Stimulated activated CD4-positive, alpha-beta T cell treated with anti-CD3 and anti-CD28 coated beads, Interleukin-2, amount 100 ng/mL, for 4 hours (primary cell): Measurements from ENCODE around the gene CACNA1D.

ENCODE experiments used
- DNase-seq: peaks from one replicate; pipeline ENCODE4 v3.0.0-alpha.2; 2020; ENCODE audit warnings: low read depth

Gene CACNA1D

GRCh38 chr3:53581671-53582070 lies 87.3 kb downstream of the CACNA1D start:
- DNase-seq, result no peak

- no peak for DNase-seq
Observed at GRCh38 chr3:53583161-53583690, 88.8 kb downstream of the CACNA1D start.

DNA sequence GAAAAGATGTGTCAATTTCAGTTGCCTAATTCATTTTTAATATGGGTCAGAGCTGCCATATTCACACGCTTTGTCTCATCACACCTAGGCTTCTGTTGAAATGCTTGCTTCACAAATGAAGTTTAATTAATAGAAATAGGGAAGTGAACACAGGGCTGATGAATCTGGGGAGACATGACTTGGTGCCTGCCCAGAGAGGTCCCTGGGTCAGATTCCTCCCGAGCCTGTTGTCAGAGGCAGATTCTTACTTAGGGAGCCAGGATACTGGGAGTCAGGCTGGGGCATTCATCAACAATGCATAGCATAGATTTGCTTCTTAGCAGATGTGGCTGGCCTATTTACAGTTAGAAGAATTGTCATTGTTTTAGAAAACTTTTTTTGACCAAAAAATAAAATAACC lies 90.6 kb downstream of the CACNA1D start:
- DNase-seq, result no peak

DNA sequence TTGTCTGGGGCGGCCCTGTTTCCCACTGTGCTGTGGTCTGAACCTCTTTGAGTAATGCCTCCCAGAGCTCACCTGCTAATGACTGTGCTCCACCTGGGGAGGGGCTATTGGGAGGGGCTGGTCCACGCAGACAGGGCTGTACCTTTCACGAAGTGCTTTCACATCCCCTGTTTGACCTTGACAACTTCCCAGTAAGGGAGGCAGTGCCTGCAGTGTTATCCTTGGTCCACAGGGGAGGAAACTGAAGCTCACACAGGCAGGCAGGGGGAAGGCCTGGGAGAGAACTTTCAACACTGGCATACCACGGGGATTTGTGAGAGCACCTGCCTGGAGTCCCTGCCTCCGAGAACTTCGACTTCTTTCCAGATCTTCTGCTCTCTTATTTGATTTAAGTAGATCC lies 91.2 kb downstream of the CACNA1D start:
- DNase-seq, result no peak

- DNase-seq, result no peak
Observed at GRCh38 chr3:53588122-53588521, 93.7 kb downstream of the CACNA1D start.

- no peak for DNase-seq
Observed at GRCh38 chr3:53589201-53589600, 94.8 kb downstream of the CACNA1D start.

DNA sequence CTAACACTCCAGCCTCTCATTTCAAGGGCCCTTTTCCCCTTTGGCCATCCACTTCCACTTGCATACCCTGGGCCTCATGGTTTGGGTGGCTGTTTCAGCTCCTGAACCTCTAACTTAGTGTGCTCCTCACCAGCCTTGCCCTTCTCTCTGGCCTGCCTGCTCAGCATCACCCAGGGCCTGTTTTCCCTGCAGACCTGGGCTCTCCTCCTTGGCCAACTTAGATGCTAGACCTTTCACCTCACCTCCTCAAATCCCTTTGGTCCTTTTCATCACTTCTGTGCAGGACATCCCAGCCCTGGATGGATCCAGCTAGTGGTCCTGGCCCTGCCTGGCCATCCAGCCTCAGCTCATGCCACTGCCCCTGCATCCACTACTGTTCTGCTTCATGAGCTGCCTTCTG lies 95.4 kb downstream of the CACNA1D start:
- DNase-seq, result no peak

DNA sequence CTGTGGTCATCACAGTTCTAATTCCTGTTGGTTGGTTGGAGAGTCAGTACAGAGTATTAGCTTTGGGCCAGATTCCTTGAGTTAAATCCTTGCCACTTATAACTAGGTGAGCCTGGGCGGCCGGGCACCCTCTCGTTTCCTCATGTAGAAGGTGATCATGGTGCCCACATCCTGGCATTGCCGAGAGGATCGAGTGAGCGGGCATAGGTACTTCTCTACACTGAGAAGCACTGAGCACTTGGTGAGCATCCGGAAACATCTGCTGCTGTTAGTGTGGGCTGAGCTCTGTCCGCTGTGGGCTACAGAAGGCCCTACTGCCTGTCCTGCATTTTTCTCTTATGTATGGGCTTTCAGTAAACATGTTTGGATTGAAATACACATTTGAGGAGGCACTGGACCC lies 96.2 kb downstream of the CACNA1D start:
- DNase-seq, result no peak

- DNase-seq, result no peak
Observed at GRCh38 chr3:53591646-53592045, 97.2 kb downstream of the CACNA1D start.

DNA sequence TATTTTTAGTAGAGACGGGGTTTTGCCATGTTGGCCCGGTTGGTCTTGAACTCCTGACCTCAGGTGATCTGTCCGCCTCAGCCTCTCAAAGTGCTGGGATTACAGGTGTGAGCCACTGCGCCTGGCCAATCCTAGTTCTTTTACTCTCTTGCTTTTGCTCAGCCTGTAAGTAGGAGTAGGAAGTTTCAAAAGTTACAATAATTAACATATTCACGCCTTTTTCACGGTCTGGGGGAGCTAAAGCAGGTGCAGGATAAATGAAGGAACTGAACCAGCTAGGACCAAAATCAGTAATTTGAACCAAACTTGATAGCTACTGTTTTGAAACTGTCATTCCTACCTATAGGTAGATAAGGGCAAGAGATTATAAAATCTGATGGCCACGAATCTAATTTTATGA lies 98.5 kb downstream of the CACNA1D start:
- DNase-seq, result no peak

- DNase-seq, result no peak
Observed at GRCh38 chr3:53593611-53594010, 99.2 kb downstream of the CACNA1D start.

GRCh38 chr3:53594276-53594675 lies 99.9 kb downstream of the CACNA1D start:
- DNase-seq, result no peak

DNA sequence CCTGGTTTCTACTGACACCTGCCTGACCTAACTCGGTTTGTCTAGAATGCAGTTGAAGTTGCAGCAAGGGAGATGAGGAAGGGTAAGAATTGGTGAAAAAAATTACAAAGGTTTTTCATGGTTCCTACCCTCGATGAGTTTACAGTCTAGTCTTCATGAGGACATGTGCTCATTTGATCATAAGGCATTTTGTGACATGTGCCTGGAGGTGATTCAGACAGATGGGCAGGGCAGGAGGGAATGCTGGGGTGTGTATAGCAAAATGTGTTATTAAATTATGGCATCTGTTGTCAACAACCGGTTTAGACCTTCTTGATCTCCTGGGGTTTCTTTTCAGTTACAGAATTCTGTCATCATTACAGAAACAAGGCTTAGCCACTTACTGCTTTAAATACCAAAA lies 101.2 kb downstream of the CACNA1D start:
- no peak for DNase-seq

DNA sequence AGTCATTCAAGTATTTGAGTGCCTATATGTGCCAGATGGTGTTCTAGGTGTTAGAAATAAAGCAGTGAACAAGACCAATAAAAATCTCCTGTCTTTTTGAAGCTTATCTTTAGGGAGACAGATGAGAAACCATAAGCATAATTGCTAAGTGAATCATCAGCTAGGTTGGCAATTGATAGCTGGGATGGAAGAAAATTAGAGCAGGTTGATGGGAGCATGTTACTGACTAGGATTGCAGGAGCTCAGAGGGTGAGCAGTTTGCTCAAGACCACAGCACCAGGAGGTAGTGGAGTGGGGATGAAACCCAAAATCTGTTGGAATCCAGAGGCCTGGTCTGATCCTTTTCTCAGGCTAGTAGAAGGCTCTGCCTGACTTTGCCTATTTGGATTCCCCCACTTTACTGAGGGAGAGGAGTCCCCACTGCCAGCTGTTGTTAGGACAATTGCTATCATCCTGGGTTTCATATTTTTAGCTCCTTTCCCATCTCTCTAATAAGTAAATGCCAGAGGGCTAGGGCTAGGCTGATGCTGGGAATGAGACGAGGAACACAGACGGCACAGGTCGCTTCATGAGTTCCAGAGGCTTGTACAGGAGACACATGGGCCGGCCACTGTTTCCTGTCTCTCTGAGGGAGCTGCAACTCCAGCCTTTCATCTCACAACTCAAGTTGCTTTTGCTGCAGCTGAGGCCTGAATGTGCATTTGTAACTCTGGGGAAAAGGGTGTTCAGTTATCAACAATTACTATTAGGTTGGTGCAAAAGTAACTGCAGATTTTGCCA lies 102.9 kb downstream of the CACNA1D start:
- no peak for DNase-seq

DNA sequence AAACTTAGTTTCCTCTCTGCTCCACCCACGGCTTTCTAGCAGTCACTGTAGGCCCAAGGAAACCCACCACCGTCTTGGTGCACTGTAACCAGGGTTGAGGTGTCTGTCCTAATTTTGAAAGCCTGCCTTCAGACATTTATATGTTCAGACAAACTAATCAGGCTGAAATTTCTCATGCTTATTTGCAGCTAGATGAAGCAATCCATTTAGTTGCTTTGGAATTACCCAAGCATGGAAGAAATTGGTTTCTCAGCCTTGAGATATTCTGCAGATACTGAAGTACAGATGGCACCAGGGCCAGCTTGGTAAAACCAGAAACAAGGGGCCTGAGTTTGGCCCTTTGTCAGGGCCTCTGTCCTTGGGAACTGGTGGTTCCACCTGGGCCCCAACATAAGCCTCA lies 105.4 kb downstream of the CACNA1D start:
- no peak for DNase-seq

DNA sequence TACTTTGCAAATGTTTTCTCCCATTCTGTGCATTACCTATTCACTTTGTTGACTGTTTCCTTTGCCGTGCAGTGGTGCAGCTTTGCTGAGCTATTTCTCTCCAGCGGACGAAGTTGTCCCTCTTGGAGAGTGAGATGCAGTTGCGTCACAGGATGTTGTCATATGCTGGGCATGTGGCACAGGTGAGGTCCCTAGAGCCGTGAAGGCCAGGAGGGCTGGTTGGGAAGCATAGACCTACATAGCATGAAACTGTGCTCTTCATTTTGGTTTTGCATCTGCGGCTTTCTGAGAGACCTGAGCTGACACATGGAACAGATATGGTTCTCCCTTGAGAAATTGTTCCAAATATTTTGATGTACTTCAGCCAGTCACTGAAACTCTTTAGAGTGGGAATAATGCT lies 108.5 kb downstream of the CACNA1D start:
- no peak for DNase-seq

DNA sequence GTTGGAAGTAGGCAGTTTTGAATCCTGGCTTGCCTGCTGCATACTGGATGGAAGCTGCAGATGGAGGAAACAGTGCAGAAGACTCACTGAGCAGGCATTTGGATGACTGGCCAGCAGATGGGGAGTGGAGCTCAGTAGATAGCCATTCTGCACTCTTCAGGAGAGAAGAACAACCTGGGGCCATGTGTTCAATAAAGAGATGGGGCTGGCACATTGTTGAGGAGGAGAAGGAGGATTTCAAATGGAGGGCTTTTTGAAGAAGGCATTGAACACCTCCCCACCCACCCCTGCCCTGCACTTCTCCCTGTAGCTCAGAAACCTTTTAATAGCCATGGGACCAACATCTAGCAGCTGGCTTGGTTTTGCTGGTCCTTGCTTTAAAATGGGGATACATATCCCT lies 109.8 kb downstream of the CACNA1D start:
- DNase-seq, result no peak

DNA sequence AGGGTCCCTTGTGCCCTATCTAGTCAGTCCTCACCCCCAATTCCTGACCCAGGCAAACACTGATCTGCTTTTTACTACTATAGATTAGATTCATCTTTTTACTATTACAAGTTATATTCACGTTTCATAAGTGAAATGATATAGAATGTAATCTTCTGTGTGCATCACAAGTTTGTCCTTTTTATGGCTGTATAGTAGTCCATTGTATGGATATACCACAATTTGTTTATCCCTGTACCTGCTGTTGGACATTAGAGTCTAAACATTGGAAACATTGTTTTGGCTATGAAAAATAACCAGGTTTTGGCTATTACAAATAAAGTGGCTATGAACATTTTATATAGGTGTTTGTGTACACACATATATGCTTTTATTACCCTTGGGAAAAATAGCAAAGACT lies 112.4 kb downstream of the CACNA1D start:
- DNase-seq, result no peak

- no peak for DNase-seq
Observed at GRCh38 chr3:53612508-53612907, 118.1 kb downstream of the CACNA1D start.

DNA sequence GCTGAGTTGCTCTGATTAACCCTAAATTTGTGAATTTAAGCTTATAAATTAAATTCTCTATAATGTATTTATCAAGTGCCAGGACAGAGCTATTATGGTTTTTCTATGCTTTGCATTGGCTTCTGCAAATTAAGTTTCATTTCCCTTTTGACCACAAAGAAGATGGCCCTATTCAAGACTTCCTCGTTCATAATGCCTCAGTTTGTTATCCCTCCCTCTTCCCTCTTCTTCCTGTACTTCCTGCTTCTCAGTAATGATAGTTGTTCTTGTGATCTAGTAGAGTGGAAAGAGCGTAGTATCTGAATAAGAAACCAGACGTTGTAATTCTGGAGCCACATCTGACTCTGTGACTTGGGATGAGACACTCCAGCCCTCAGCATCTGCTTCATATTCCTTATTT lies 118.7 kb downstream of the CACNA1D start:
- no peak for DNase-seq

DNA sequence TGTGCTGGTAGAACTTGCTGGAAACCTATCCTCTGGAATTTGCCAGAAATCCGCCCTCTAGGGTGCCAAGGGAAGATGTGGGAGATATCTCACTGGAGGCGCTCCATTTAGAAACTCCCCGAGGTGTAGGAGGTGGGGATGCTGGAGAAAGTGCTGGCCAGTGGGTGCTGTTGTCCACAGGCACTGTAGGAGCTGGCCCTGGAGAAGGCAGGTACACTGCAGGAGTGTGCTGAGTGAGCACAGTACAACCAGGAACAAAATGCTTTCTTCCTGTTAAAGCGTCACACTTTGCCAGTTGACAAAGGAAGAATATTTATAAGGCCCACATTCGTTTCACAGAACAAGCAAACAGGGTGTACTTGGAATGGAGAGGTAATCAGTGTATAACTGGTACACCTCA lies 119.9 kb downstream of the CACNA1D start:
- DNase-seq, result no peak

- DNase-seq, result no peak
Observed at GRCh38 chr3:53616321-53616720, 121.9 kb downstream of the CACNA1D start.

DNA sequence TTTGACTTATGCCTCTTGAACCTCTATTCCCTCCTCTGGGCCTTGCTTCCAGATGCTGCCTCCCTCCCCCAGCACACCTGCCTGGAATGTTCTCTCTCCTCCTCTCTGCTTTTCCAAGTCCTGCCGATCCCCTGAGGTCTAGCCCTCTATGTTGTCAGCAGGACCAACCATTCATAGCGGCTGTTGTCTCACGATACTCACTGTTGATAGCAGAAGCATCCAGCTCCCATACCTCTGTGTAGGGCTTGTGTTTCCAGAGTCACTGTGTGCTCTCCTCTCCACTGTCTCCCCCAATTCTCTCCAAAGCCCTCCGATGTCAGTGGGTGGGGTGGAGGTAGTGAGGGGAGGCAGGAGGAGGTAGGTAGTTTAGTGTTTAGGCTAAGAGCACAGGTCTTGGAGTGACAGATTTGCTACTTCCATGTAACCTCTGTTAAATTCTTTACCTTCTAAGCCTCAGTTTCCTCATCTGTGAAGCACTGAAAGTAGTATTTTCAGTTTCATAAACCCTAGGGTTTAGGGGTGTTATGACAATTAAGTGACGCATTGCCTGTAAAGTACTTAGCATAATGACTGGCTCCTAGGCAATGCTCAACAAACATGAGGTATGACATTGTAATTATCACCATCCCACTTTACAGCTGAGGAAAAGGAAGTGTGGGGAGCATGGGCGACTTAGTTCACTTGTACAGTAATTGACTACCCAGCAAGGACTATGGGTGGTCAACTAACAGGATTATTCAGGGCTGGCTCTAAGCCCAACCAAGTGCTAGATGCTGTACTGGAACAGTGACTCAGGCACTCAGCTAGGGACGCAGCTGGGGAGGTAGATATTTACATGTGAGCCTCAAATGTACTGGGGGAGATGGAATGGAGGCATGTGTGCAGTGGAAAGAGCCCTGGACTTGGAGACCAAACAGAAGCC lies 122.8 kb downstream of the CACNA1D start:
- DNase-seq, result no peak
